Choroid plexus epithelial cell (primary cell): ENCODE measurements around the gene ABHD1.
"Not testable (repeated sequence)": the region's sequence is repeated elsewhere in the genome, so short reads cannot be mapped to it uniquely, and the experiment has no call there.

ENCODE experiments used
- DNase-seq: peaks from one replicate; pipeline ENCODE4 v3.0.0-alpha.2; 2010; ENCODE audit warnings: low read depth
- H3K4me3 ChIP-seq: 2 replicates; pipeline ENCODE4 v1.5.1; 2011; ENCODE audit warnings: low read depth, mild to moderate bottlenecking, control low read depth, low read length, moderate library complexity
- TF ChIP-seq, protein P1 (sequence below): conservative IDR thresholded peaks from 2 replicates; pipeline ENCODE4 v1.5.1; 2011; ENCODE audit warnings: low read depth, mild to moderate bottlenecking, control low read depth, inconsistent platforms, low read length, moderate library complexity

ABHD1 gene

GRCh38 chr2:27118525-27119329 is 4.9 kb upstream of the ABHD1 start, which contains the start of gene CGREF1:
TSS of gene CGREF1 (minus strand) at chr2:27119128. CDS start at chr2:27104366, 14,762 bp downstream.
- peak within 1 kb of the TSS; percentile 47 for H3K4me3 ChIP-seq
- TF ChIP-seq, protein P1, sequence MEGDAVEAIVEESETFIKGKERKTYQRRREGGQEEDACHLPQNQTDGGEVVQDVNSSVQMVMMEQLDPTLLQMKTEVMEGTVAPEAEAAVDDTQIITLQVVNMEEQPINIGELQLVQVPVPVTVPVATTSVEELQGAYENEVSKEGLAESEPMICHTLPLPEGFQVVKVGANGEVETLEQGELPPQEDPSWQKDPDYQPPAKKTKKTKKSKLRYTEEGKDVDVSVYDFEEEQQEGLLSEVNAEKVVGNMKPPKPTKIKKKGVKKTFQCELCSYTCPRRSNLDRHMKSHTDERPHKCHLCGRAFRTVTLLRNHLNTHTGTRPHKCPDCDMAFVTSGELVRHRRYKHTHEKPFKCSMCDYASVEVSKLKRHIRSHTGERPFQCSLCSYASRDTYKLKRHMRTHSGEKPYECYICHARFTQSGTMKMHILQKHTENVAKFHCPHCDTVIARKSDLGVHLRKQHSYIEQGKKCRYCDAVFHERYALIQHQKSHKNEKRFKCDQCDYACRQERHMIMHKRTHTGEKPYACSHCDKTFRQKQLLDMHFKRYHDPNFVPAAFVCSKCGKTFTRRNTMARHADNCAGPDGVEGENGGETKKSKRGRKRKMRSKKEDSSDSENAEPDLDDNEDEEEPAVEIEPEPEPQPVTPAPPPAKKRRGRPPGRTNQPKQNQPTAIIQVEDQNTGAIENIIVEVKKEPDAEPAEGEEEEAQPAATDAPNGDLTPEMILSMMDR, result no peak
- no peak for DNase-seq

DNA sequence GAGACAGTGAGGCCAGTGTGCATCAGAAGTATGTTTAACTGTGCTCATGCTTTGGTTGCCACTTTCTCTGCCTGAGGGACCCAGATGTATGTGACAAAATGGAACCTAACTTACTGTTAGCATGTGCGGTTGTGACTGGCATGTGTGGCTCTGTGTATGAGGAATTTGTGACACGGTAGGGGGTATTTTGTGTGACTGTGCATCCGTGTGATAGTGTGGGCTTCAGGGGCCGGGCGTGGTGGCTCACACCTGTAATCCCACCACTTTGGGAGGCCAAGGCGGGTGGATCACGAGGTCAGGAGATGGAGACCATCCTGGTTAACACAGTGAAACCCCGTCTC is 4.3 kb upstream of the ABHD1 start:
- H3K4me3 ChIP-seq, result peak overlapping the region; percentile 47
- not testable (repeated sequence) for DNase-seq

DNA sequence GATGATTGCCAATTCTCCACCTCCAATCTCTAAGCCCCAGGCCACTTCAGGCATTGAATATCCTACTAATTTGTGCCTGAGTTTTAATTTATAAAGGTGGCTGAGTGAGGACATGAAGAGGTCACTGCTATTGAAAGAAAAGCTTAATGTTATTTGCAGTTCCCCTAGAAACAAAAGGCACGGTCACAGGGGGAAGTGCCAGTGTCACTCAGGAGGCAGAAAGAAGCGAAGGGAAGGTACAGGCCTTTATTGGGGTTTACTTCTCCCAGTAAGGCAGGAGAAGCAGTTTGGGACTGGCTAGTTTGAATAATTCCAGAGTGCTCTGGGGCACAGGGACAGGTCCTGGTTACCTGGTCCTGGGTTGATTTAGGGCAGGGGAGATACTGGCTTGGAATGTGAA is 1.7 kb upstream of the ABHD1 start:
- no peak for DNase-seq
- H3K4me3 ChIP-seq, result no peak overlapping the region
- TF ChIP-seq, protein P1, result no peak

DNA sequence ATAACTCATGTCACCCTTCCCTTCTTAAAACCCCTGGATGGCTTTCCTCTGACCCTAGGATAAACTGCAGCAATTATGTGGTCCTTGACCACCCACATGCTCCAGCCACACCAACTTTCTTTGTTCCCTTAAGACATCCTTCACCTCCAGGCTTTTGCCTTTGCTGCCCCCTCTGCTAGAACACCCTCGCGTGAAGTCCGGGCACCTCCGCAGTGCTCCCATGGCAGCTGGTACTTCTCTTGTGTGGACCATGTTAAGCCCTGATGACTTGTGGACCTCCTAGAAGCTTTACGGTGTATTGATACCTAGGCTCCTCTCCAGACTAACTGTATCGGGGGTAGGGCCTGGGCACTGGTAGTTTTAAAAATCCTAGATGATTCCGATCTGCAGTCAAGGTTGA is 824 bp upstream of the ABHD1 start:
- H3K4me3 ChIP-seq, result no peak overlapping the region
- no peak for DNase-seq
- TF ChIP-seq, protein P1, result no peak

DNA sequence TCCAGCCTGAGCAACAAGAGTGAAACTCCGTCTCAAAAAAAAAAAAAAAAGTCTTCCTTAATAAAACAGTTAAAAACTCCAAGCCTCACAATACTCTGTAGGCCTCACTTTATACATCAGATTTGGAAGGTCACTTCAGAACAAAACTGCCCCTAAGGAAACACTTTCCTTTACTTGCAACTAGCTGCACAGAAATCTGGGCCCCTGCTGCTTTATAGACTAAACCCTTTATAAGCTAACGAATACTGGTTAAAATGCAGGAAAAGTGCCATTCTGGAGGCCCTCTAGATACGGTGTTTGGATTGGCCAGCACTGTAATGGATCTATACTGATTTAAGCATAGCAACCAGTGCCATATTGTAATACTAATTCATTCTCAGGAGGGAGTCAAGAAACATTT is 1.5 kb downstream of the ABHD1 start:
- TF ChIP-seq, protein P1, result no peak
- DNase-seq, result no peak
- H3K4me3 ChIP-seq, result no peak overlapping the region

DNA sequence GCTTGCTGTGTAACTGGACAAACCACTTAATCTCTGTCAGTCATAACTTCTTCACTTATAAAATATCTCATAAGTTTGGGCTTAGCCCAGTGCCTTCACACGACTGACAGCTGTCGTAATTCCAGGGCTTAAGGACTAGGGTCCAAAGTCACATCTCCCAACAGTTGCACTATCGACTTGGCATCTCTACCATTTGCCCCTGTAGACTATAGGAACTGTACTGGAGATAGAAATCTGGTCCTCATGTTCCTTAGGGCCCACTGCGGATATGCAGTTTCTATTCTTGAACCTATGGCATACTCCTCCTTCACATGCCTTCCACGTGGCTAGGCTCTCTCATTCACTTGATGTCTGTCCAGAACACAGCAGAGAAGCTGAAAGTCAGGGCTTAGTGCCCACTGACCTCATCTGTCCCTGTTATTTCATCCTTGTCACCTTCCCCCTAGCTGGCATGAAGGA is 2.7 kb downstream of the ABHD1 start:
- TF ChIP-seq, protein P1, result no peak
- no peak overlapping the region for H3K4me3 ChIP-seq
- no peak for DNase-seq

- H3K4me3 ChIP-seq, result no peak overlapping the region
- no peak for DNase-seq
- TF ChIP-seq, protein P1, result no peak
Measured at GRCh38 chr2:27127883-27128667, 4.5 kb downstream of the ABHD1 start.
